ENCODE measurements around the gene DNM1.

- TF ChIP-seq POLR2AphosphoS5 (IDR thresholded peaks at IDR 0.05) (no peak), CTCF (IDR thresholded peaks at IDR 0.05) (no peak)
Observed at GRCh38 chr9:128193469-128194096, 9.6 kb upstream of the DNM1 start.

Measured in prostate gland (tissue), 2 donors.